SU-DHL-6 (cell line): ENCODE data around the gene LRRC28.

Experiments used
- CTCF ChIP-seq: fragments of 200-600 bp; sonication (generic); IDR thresholded peaks from one replicate; pipeline ENCODE4 v1.5.1; 2017; ENCODE audit warnings: antibody characterized with exemption, mild to moderate bottlenecking, low read length, moderate library complexity; ENCODE audit not compliant: insufficient read depth, poor library complexity, severe bottlenecking
- EZH2phosphoT487 ChIP-seq: fragments of 200-600 bp; sonication (generic), shearing (Covaris generic); conservative IDR thresholded peaks from 2 replicates; pipeline ENCODE4 v1.6.1; 2018; ENCODE audit warnings: mild to moderate bottlenecking, antibody characterized with exemption, low read length, moderate library complexity, mixed read lengths

GRCh38 chr15:99226802-99227201 lies 24.5 kb upstream of the LRRC28 start:
- no peak for TF ChIP-seq CTCF
- no peak for TF ChIP-seq EZH2phosphoT487
